ENCODE results near the gene PLSCR1.
A peak's percentile ranks its signal among the peaks of the same experiment; 100 is the strongest.

Gene PLSCR1

DNA sequence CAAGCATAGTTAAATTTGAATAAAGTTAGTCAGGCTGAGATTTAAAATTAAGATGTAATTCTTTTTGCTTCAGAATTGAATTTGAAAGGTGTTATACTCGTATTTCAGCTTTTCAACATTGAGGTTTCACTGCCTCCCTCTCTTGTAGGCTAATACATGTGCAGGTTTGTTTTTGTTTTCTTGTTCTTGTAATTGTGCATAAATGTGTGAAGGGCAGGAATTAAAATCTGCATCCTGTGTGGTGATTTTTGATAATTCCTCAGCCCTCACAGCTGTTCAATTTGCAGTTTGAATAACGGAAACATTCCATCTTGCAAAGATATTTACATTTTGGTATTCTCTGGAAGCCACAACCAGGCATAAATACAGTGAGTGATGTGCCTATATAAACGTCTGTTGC, 24.9 kb upstream of the PLSCR1 start:
- Histone ChIP-seq H3K27me3 (ENCODE audit: insufficient read depth, low read length) (no peaks in the 10 kb centered on the region), H3K4me1 (ENCODE audit: control insufficient read depth, insufficient read depth, low read length, unreplicated experiment) (peaks cover 6% of the 10 kb centered on the region), H3K4me3 (ENCODE audit: low read depth, low read length) (no peak overlapping the region), H3K27ac (ENCODE audit: low read depth, low read length) (no peak overlapping the region), H2AFZ (ENCODE audit: low read length, unreplicated experiment) (peak overlapping the region; percentile 36), H3K36me3 (ENCODE audit: insufficient read depth, low read length) (no peaks in the 10 kb centered on the region), H3K79me2 (ENCODE audit: control insufficient read depth, insufficient read depth, low read length, unreplicated experiment) (no peaks in the 10 kb centered on the region)

DNA sequence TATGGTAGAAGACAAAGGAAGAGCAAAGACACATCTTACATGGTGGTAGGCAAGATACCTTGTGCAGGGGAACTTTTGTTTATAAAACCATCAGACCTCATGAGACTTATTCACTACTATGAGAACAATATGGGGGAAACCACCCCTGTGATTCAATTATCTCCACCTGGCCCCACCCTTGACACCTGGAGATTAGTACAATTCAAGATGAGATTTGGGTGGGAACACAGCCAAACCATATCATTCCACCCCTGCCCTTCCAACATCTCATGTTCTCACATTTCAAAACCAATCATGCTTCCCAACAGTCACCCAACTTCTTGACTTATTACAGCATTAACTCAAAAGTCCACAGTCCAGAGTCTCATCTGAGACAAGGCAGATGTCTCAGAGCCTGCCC, 21.7 kb upstream of the PLSCR1 start:
- H3K27ac ChIP-seq (ENCODE audit: low read depth, low read length), result no peak overlapping the region
- no peaks in the 10 kb centered on the region for H3K27me3 ChIP-seq (ENCODE audit: insufficient read depth, low read length)
- peaks cover 6% of the 10 kb centered on the region for H3K4me1 ChIP-seq (ENCODE audit: control insufficient read depth, insufficient read depth, low read length, unreplicated experiment)
- H2AFZ ChIP-seq (ENCODE audit: low read length, unreplicated experiment), result no peak overlapping the region
- no peaks in the 10 kb centered on the region for H3K79me2 ChIP-seq (ENCODE audit: control insufficient read depth, insufficient read depth, low read length, unreplicated experiment)
- H3K36me3 ChIP-seq (ENCODE audit: insufficient read depth, low read length), result no peaks in the 10 kb centered on the region
- no peak overlapping the region for H3K4me3 ChIP-seq (ENCODE audit: low read depth, low read length)

DNA sequence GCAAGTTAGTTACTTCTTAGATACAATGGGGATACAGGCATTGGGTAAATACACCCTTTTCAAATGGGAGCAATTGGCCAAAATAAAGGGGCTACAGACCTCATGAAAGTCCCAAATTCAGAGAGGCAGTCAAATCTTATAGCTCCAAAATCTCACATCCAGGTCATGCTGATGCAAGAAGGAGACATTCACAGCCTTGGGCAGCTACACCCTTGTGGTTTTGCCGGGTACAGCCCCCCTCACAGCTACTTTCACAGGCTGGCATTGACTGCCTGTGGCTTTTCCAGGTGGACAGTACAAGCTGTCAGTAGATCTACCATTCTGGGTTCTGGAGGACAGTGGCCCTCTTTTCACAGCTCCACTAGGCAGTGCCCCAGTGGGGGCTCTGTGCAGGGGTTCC, 17.5 kb upstream of the PLSCR1 start:
- H3K27me3 ChIP-seq (ENCODE audit: insufficient read depth, low read length), result no peaks in the 10 kb centered on the region

DNA sequence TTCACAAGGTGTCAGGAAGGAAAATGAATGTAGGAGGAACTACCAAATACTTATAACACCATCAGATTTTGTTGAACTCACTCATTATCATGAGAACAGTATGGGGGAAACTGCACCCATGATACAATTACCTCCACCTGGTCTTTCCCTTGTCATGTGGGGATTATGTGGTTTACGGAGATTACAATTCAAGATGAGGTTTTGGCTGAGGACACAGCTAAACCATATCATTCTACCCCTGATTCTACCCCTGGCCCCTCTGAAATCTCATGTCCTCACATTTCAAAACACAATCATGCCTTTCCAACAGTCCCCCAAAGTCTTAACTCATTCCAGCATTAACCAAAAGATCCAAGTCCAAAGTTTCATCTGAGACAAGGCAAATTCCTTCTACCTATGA, 17.1 kb upstream of the PLSCR1 start:
- no peaks in the 10 kb centered on the region for H3K36me3 ChIP-seq (ENCODE audit: insufficient read depth, low read length)
- H3K4me1 ChIP-seq (ENCODE audit: control insufficient read depth, insufficient read depth, low read length, unreplicated experiment), result no peaks in the 10 kb centered on the region
- H2AFZ ChIP-seq (ENCODE audit: low read length, unreplicated experiment), result no peak overlapping the region
- H3K27ac ChIP-seq (ENCODE audit: low read depth, low read length), result no peak overlapping the region
- no peak overlapping the region for H3K4me3 ChIP-seq (ENCODE audit: low read depth, low read length)
- H3K27me3 ChIP-seq (ENCODE audit: insufficient read depth, low read length), result no peaks in the 10 kb centered on the region
- no peaks in the 10 kb centered on the region for H3K79me2 ChIP-seq (ENCODE audit: control insufficient read depth, insufficient read depth, low read length, unreplicated experiment)

More for the DNA sequence above, 17.5 kb upstream of the PLSCR1 start:
- H3K4me1 ChIP-seq (ENCODE audit: control insufficient read depth, insufficient read depth, low read length, unreplicated experiment), result no peaks in the 10 kb centered on the region
- H3K79me2 ChIP-seq (ENCODE audit: control insufficient read depth, insufficient read depth, low read length, unreplicated experiment), result no peaks in the 10 kb centered on the region
- no peaks in the 10 kb centered on the region for H3K36me3 ChIP-seq (ENCODE audit: insufficient read depth, low read length)
- H2AFZ ChIP-seq (ENCODE audit: low read length, unreplicated experiment), result no peak overlapping the region
- no peak overlapping the region for H3K27ac ChIP-seq (ENCODE audit: low read depth, low read length)
- H3K4me3 ChIP-seq (ENCODE audit: low read depth, low read length), result no peak overlapping the region

DNA sequence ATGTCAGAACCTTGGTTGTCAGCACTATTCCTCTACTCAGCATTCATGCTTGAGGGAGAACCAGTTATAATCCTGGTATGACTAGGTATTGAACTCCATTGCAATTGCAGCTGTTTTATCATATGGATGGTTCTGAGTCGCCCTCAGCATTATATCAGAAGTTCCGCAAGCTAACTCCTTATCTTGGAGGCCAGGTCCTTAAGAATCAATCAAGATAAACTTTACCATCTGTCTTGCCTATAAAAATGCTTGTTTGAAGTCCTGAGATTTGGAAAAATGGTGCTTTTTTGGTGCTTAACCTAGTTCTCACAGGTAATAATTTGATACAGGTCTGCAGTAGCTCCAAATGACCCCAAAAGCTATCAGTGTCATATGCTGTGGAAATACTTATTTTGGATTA, 16.3 kb upstream of the PLSCR1 start:
- Histone ChIP-seq H3K79me2 (ENCODE audit: control insufficient read depth, insufficient read depth, low read length, unreplicated experiment) (no peaks in the 10 kb centered on the region), H3K27ac (ENCODE audit: low read depth, low read length) (no peak overlapping the region), H2AFZ (ENCODE audit: low read length, unreplicated experiment) (no peak overlapping the region), H3K36me3 (ENCODE audit: insufficient read depth, low read length) (no peaks in the 10 kb centered on the region), H3K4me3 (ENCODE audit: low read depth, low read length) (no peak overlapping the region), H3K4me1 (ENCODE audit: control insufficient read depth, insufficient read depth, low read length, unreplicated experiment) (no peaks in the 10 kb centered on the region), H3K27me3 (ENCODE audit: insufficient read depth, low read length) (no peaks in the 10 kb centered on the region)

DNA sequence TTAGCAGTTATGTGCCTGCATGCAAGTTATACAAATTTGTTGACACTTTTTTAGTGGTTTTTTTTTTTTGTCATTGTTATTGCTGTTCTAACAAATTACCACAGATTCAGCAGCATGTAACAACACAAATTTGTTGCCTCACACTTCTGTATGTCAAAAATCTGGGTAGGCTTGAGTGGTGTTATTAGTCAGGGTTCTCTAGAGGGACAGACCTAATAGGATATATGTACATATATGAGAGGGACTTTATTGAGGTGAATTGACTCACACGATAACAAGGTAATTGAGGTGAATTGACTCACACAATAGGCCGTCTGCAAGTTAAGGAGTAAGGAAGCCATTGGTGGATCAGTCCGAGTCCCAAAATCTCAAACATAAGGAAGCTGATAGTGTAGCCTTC, 15.0 kb upstream of the PLSCR1 start:
- Histone ChIP-seq H3K79me2 (ENCODE audit: control insufficient read depth, insufficient read depth, low read length, unreplicated experiment) (no peaks in the 10 kb centered on the region), H3K27ac (ENCODE audit: low read depth, low read length) (no peak overlapping the region), H3K36me3 (ENCODE audit: insufficient read depth, low read length) (no peaks in the 10 kb centered on the region), H3K27me3 (ENCODE audit: insufficient read depth, low read length) (no peaks in the 10 kb centered on the region), H3K4me1 (ENCODE audit: control insufficient read depth, insufficient read depth, low read length, unreplicated experiment) (no peaks in the 10 kb centered on the region), H3K4me3 (ENCODE audit: low read depth, low read length) (no peak overlapping the region), H2AFZ (ENCODE audit: low read length, unreplicated experiment) (no peak overlapping the region)

DNA sequence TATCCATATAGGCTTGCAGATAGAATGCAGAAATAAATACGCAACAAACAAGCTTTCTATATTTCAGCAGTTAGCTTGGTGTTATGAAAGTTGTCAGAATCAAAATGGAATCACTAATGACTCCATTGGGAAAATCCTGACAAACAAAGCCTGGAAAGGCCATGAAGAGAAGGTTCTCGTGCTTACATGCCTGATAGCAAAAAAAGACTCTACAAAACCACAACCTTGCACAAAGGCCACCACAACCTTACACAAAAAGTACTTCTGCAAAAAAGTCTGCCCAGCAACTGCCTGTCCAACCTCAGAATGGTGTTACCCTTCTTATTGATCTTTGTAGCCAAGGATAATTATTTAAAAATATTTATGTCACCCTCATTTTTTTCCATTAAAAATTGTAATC, 14.4 kb upstream of the PLSCR1 start:
- H3K4me3 ChIP-seq (ENCODE audit: low read depth, low read length), result no peak overlapping the region
- no peak overlapping the region for H2AFZ ChIP-seq (ENCODE audit: low read length, unreplicated experiment)
- no peaks in the 10 kb centered on the region for H3K27me3 ChIP-seq (ENCODE audit: insufficient read depth, low read length)
- H3K36me3 ChIP-seq (ENCODE audit: insufficient read depth, low read length), result no peaks in the 10 kb centered on the region
- H3K79me2 ChIP-seq (ENCODE audit: control insufficient read depth, insufficient read depth, low read length, unreplicated experiment), result no peaks in the 10 kb centered on the region
- no peaks in the 10 kb centered on the region for H3K4me1 ChIP-seq (ENCODE audit: control insufficient read depth, insufficient read depth, low read length, unreplicated experiment)
- no peak overlapping the region for H3K27ac ChIP-seq (ENCODE audit: low read depth, low read length)

DNA sequence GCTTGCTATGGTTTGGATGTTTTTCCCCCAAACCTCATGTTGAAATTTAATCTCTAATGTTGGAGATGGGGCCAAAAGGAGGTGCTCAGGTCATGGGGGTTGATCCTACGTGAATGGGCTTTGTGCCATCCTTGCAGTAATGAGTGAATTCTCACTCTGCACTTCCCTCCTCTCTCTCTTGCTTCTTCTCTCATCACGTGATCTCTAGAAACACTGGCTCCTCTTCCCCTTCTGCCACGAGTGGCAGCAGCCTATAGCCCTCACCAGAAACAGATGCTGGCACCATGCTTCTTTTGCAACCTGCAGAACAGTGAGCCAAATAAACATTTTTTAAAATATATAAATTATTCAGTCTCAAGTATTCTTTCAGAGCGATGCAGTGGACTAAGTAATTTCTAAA, 13.3 kb upstream of the PLSCR1 start:
- Histone ChIP-seq H3K27me3 (ENCODE audit: insufficient read depth, low read length) (no peaks in the 10 kb centered on the region), H3K36me3 (ENCODE audit: insufficient read depth, low read length) (no peaks in the 10 kb centered on the region), H3K79me2 (ENCODE audit: control insufficient read depth, insufficient read depth, low read length, unreplicated experiment) (no peaks in the 10 kb centered on the region), H3K4me3 (ENCODE audit: low read depth, low read length) (no peak overlapping the region), H3K4me1 (ENCODE audit: control insufficient read depth, insufficient read depth, low read length, unreplicated experiment) (no peaks in the 10 kb centered on the region), H2AFZ (ENCODE audit: low read length, unreplicated experiment) (no peak overlapping the region), H3K27ac (ENCODE audit: low read depth, low read length) (no peak overlapping the region)

DNA sequence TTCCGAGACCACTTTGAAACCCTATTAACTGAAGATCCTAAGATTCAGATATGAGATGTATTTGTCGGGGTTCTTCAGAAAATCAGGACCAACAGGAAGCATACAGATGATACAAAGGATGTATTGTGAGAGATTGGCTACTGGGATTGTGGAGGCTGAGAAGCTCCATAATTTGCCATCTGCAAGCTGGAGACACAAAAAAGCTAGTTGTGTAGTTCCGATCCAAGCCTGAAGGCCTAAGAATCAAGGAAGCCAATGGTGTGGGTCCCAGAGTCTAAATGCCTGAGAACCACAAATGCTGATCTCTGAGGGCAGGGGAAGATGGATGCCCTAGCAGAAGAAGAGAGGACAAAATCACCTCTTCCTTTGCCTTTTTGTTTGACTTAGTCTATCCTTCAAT, 10.9 kb upstream of the PLSCR1 start:
- H3K27me3 ChIP-seq (ENCODE audit: insufficient read depth, low read length), result no peaks in the 10 kb centered on the region
- no peaks in the 10 kb centered on the region for H3K79me2 ChIP-seq (ENCODE audit: control insufficient read depth, insufficient read depth, low read length, unreplicated experiment)
- H3K27ac ChIP-seq (ENCODE audit: low read depth, low read length), result no peak overlapping the region
- peaks cover 19% of the 10 kb centered on the region for H3K4me1 ChIP-seq (ENCODE audit: control insufficient read depth, insufficient read depth, low read length, unreplicated experiment)
- no peaks in the 10 kb centered on the region for H3K36me3 ChIP-seq (ENCODE audit: insufficient read depth, low read length)
- H2AFZ ChIP-seq (ENCODE audit: low read length, unreplicated experiment), result no peak overlapping the region
- H3K4me3 ChIP-seq (ENCODE audit: low read depth, low read length), result no peak overlapping the region

DNA sequence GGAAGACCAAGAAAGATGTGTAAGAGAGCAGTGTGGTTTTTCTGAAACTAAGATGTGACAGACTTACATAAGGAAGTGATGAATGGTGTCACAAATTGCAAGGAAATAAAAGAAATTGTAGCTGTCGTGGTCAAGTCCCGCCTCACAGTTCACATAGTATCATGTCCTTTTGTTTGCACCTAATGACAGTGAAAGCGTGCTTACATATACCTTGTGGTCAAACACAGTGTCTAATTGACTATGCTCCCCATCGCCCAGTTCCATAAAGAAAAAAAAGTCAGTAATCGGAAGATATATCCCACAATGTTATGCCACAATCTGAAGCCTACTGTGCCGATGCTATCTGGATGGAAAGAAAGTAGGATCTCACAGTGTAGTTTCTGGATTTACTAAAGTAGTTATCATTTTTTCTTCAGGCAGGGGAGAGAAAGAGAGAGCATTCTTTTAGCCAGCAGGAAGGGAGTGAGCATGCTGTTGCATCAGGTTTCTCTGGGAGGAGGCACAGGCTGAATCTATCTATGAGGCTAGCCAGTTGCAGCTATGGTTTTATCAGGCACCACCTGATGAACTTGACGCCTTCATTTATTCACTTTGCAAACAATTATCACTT, 9.8 kb upstream of the PLSCR1 start:
- Histone ChIP-seq H3K27ac (ENCODE audit: low read depth, low read length) (no peak overlapping the region), H3K36me3 (ENCODE audit: insufficient read depth, low read length) (no peaks in the 10 kb centered on the region), H3K4me1 (ENCODE audit: control insufficient read depth, insufficient read depth, low read length, unreplicated experiment) (peaks cover 28% of the 10 kb centered on the region), H3K4me3 (ENCODE audit: low read depth, low read length) (no peak overlapping the region), H3K27me3 (ENCODE audit: insufficient read depth, low read length) (no peaks in the 10 kb centered on the region), H2AFZ (ENCODE audit: low read length, unreplicated experiment) (no peak overlapping the region), H3K79me2 (ENCODE audit: control insufficient read depth, insufficient read depth, low read length, unreplicated experiment) (no peaks in the 10 kb centered on the region)

DNA sequence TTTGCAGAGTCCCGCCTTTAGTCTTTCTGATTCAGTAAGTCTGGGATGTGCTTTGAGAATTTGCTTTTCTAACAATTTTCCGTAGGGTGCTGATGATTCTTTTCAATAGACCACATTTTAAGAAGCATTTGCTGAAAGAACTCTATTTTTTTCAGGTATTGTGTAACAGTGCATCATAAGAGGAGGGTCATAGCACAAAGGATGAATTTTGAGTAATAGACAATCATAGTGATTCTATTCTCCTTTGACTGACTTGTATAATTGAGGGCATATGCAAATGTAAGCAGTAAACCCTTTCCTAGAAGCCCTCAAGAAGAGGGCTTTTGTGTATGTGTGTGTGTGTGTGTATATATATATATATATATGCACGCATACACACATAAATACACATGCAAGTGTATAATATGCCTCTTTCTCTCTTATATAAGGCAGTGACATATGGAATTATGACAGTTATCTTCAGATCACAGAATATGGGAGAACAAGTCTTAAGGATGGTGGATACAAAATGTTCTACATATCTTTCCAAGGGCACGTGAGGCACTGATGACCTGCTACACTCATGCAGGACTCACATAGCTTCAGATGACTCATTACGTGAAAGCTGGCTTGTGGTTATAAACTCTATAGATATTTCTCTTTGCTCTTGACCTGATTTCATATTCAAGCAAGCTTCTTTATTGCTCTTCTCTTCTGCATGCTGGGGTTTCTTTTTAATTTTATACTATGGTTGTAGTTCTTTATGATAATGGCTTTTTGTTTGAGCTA, 6.5 kb upstream of the PLSCR1 start:
- Histone ChIP-seq H3K4me1 (ENCODE audit: control insufficient read depth, insufficient read depth, low read length, unreplicated experiment) (peaks cover 44% of the 10 kb centered on the region), H3K4me3 (ENCODE audit: low read depth, low read length) (peak overlapping the region; percentile 69), H3K79me2 (ENCODE audit: control insufficient read depth, insufficient read depth, low read length, unreplicated experiment) (peaks cover 9% of the 10 kb centered on the region), H3K27me3 (ENCODE audit: insufficient read depth, low read length) (no peaks in the 10 kb centered on the region), H3K36me3 (ENCODE audit: insufficient read depth, low read length) (no peaks in the 10 kb centered on the region), H2AFZ (ENCODE audit: low read length, unreplicated experiment) (peak overlapping the region; percentile 99), H3K27ac (ENCODE audit: low read depth, low read length) (peak overlapping the region; percentile 91)

Measured in ACC112 (cell line).